Cardiac fibroblast (primary cell): ENCODE measurements around the gene MAGOH.
A peak's percentile ranks its signal among the peaks of the same experiment; 100 is the strongest.

Experiments
- DNase-seq, 2 donors: peaks; one replicate each; pipeline versions ENCODE4 v3.0.0 to v3.0.0-alpha.2; 2010; ENCODE audit warnings: low read depth in 2 of 2
- H3K4me3 ChIP-seq, 2 donors: replicated peaks in 1 of 2; 1 replicate in 1 of 2; 2 replicates in 1 of 2; pipeline ENCODE4 v1.5.1; 2011; ENCODE audit warnings: low read depth in 2 of 2, low read length in 2 of 2, mild to moderate bottlenecking in 2 of 2, moderate library complexity in 1 of 2
- CTCF ChIP-seq: IDR thresholded peaks from one replicate; pipeline ENCODE4 v1.5.1; 2011; ENCODE audit warnings: low read depth, mild to moderate bottlenecking, low read length, inconsistent platforms

MAGOH gene

GRCh38 chr1:53182716-53183094, 55.6 kb downstream of the MAGOH start:
- H3K4me3 ChIP-seq: no peak overlapping the region
- TF ChIP-seq CTCF: no peak
- no peak for DNase-seq

- TF ChIP-seq CTCF: peak; percentile 73
- DNase-seq: peak; percentile 87 to 90
- H3K4me3 ChIP-seq: no peak overlapping the region
Measured at GRCh38 chr1:53182111-53182593, 56.2 kb downstream of the MAGOH start.

GRCh38 chr1:53180951-53181350, 57.4 kb downstream of the MAGOH start:
- no peak overlapping the region for H3K4me3 ChIP-seq
- DNase-seq: no peak
- TF ChIP-seq CTCF: no peak

- H3K4me3 ChIP-seq: no peak overlapping the region
- peak; percentile 48 to 58 for DNase-seq
- TF ChIP-seq CTCF: no peak
Measured at GRCh38 chr1:53180226-53180625, 58.1 kb downstream of the MAGOH start.
